Activated naive CD4-positive, alpha-beta T cell treated with anti-CD3 and anti-CD28 coated beads for 36 hours (primary cell): ENCODE results near the gene RGS7. TPM values are rescaled to one million over a fixed set of nuclear protein-coding genes. Genes with fewer than 3 reads are reported as not detected.
"Not testable (repeated sequence)": the region's sequence is repeated elsewhere in the genome, so short reads cannot be mapped to it uniquely, and the experiment has no call there.

Experiments used
- CTCF ChIA-PET: fragments of 350-600 bp; sonication (Branson Sonifier 250); formaldehyde crosslinking; loops from one replicate; lab custom pipeline; 2021; ENCODE audit warnings: antibody characterized with exemption; lab: Charles Lee
- DNase-seq: peaks from one replicate; pipeline ENCODE4 v3.0.0-alpha.2; 2020
- H3K27ac Mint-ChIP-seq: one replicate; pipeline ENCODE4 v1.8.0; 2021; ENCODE audit warnings: mild to moderate bottlenecking, mixed read lengths
- H3K27me3 Mint-ChIP-seq: one replicate; pipeline ENCODE4 v1.8.0; 2021; ENCODE audit warnings: low read depth, mixed read lengths
- H3K36me3 Mint-ChIP-seq: one replicate; pipeline ENCODE4 v1.8.0; 2021; ENCODE audit warnings: low read depth, mixed read lengths
- H3K4me1 Mint-ChIP-seq: one replicate; pipeline ENCODE4 v1.8.0; 2021; ENCODE audit warnings: low read depth, mixed read lengths
- H3K4me3 Mint-ChIP-seq: one replicate; pipeline ENCODE4 v1.8.0; 2021; ENCODE audit warnings: mild to moderate bottlenecking, moderate library complexity, mixed read lengths
- H3K9me3 Mint-ChIP-seq: one replicate; pipeline ENCODE4 v1.8.0; 2021; ENCODE audit warnings: mixed read lengths
- intact Hi-C: fragments of 100-400 bp; cut with micrococcal nuclease; formaldehyde crosslinking; loops from one replicate; pipeline ENCODE4 v1.15.1; 2023
- total RNA-seq, 2 experiments: library from RNA; stranded (reverse); gene quantifications; one replicate each; pipeline ENCODE4 v1.2.3, GENCODE V29; 2021

Gene RGS7
- total RNA-seq, 2 experiments from 2014 or later: not detected

DNA sequence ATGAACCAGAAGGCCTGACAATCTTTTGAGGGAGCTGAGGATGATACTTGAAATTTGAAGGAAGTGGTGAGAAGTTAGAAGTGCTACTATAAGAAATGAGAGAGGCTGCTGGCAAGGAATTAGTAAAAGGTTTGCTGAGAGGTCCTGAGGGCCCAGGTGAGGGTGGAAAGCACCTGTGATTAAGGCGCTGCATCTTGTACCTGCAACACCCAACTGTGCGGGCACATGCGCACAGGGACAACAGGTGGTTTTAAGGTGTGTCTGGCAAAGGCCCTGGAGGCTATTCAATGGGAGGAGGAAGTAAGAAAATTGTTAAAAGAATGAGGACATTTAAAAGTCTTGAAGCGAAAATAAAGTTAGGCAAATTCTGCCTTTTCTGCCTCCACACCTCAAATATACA, 349.3 kb downstream of the RGS7 start:
- Mint-ChIP-seq H3K27me3 (no peaks in the 10 kb centered on the region), H3K36me3 (no peaks in the 10 kb centered on the region), H3K9me3 (peaks cover 7% of the 10 kb centered on the region), H3K4me3 (no peak overlapping the region), H3K4me1 (no peaks in the 10 kb centered on the region), H3K27ac (no peak overlapping the region)
- no peak for DNase-seq
- intact Hi-C loops: no loop called here
- CTCF ChIA-PET: no interaction called here

DNA sequence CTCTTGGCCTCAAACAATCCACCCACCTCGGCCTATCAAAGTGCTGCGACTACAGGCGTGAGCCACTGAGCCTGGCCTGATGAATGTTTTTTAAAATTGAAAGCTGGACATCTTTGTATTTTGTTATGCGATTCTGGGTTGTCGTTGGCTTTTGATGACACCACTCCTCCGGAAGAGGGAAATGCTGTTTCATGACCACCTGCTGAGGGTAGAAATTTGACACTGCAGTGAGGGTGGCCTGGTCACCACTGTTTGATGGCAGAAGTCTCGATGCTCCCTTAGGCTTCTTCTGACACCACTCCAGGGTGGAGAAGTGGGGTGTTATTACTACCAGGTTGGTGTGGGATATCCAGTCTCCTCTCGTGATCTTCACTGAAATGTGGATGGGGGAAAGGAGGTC, 357.2 kb downstream of the RGS7 start:
- peaks cover 2% of the 10 kb centered on the region for H3K27me3 Mint-ChIP-seq
- H3K36me3 Mint-ChIP-seq: no peaks in the 10 kb centered on the region
- H3K27ac Mint-ChIP-seq: no peak overlapping the region
- CTCF ChIA-PET: no interaction called here
- no peak for DNase-seq
- intact Hi-C loops: no loop called here
- H3K4me3 Mint-ChIP-seq: no peak overlapping the region
- no peaks in the 10 kb centered on the region for H3K4me1 Mint-ChIP-seq
- H3K9me3 Mint-ChIP-seq: peaks cover 2% of the 10 kb centered on the region

DNA sequence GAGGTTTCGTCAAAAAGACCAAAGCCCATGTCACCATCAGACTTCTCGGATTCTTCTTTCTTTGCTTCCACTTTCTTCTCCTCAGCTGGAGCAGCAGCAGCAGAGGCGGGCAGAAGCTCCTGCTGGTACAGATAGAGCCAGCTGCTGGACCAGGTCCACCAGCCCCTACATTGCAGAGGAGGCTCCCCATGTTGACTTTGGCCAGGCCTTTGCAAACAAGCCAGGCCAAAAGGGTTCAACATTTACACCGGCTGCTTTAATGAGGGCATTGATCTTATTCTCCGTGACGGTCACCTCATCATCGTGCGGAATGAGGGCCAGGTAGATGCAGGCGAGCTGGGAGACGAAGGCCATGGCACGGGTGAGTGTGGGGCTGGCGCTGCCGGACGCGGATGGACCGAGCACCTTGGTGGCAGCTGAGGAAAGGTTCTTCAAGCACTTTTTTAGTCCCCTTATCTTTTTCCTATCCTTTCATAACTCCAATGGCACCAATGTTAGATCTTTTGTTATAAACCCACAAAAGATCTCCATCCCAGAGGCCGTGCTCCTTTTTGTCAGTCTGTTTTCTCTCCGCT, 358.5 kb downstream of the RGS7 start:
- H3K9me3 Mint-ChIP-seq: peaks cover 4% of the 10 kb centered on the region
- peaks cover 2% of the 10 kb centered on the region for H3K27me3 Mint-ChIP-seq
- DNase-seq: no peak
- H3K36me3 Mint-ChIP-seq: no peaks in the 10 kb centered on the region
- no peaks in the 10 kb centered on the region for H3K4me1 Mint-ChIP-seq
- no peak overlapping the region for H3K27ac Mint-ChIP-seq
- CTCF ChIA-PET: no interaction called here
- intact Hi-C loops: no loop called here
- no peak overlapping the region for H3K4me3 Mint-ChIP-seq

DNA sequence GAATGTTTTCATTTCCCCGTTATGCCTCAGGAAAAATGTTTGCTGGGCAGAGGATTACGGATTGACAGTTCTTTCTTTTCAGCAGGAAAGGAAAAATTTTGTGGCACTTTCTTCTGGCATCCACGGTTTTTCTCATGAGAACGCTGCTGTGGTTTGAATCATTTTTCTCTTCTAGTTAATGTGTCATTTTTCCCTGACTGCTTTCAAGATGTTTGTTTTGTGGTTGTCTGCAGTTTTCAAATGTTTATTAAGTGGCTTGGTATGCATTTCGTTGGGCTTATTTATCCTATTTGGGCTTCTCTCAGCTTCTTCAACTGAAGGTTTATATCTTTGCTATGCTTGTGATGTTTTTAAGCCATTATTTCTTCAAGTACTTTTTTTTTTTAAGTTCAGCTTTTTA, 359.0 kb downstream of the RGS7 start:
- Mint-ChIP-seq H3K9me3 (peaks cover 4% of the 10 kb centered on the region), H3K36me3 (no peaks in the 10 kb centered on the region), H3K4me1 (no peaks in the 10 kb centered on the region), H3K27me3 (peaks cover 2% of the 10 kb centered on the region), H3K4me3 (no peak overlapping the region), H3K27ac (no peak overlapping the region)
- CTCF ChIA-PET: interaction anchor here (0.7 kb wide), 1 partner anchor 232 kb away, joined by 5 read pairs; no protein-coding TSS in a partner anchor
- intact Hi-C loops: no loop called here
- DNase-seq: no peak

DNA sequence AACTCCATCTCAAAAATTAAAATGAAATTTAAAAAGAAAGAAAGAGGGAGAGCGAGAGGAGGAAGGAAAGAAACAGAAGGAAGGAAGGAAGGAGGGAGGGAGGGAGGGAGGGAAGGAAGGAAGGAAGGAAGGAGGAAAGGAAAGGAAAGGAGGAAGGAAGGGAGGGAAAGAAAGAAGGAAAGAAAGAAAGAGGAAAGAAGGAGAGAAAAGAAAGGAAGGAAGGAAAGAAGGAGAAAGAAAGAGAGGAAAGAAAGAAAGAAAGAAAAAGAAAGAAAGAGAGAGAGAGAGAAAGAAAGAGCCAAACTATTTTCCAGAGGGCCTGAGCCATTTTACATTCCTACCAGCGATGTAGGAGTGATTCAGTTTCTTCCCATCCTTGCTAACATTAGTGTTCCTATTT, 364.0 kb downstream of the RGS7 start:
- Mint-ChIP-seq H3K27me3 (no peaks in the 10 kb centered on the region), H3K4me1 (no peaks in the 10 kb centered on the region), H3K36me3 (no peaks in the 10 kb centered on the region), H3K27ac (no peak overlapping the region), H3K4me3 (no peak overlapping the region), H3K9me3 (peaks cover 2% of the 10 kb centered on the region)
- CTCF ChIA-PET: no interaction called here
- intact Hi-C loops: no loop called here
- no peak for DNase-seq

DNA sequence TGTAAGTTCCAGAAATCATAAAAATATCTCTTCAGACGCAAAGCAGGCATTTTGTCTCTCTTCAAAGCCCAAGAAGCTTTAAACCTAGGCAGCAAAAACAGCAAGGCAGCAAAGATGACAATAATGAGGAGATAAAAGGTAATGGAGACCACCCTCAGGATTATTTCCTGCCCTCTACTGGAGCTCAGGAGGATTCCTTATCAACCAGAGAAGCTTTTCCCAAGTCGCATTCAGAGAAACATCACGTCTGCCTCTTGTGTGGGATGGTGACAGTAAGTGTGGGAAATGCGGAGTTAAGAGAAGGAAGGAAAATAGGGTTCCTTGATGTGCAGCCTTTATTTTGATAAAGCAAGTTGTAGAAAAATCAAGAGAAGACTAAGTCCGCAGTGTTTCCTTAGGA, 365.8 kb downstream of the RGS7 start:
- H3K4me1 Mint-ChIP-seq: no peaks in the 10 kb centered on the region
- intact Hi-C loops: no loop called here
- no peaks in the 10 kb centered on the region for H3K27me3 Mint-ChIP-seq
- no peak overlapping the region for H3K27ac Mint-ChIP-seq
- peaks cover 2% of the 10 kb centered on the region for H3K9me3 Mint-ChIP-seq
- no peak overlapping the region for H3K4me3 Mint-ChIP-seq
- no peak for DNase-seq
- CTCF ChIA-PET: no interaction called here
- no peaks in the 10 kb centered on the region for H3K36me3 Mint-ChIP-seq

DNA sequence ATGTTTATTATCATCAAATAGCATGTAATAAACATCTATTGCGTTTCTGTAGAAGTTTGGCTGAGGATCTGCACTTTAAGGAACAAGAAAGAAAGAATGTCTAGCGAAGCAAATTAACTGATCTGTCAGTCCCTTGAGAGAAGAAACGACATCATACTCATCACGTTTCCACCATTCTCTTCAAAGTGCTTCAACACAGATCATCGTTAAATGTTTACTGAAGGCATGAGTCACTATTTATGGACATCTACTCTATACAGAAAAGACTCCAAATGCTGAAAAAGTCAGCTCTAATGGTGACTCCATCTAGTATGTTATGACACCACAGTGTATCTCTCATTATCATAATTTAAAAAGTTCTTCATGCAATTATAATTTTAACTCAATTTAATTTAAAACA, 369.1 kb downstream of the RGS7 start:
- H3K4me1 Mint-ChIP-seq: no peaks in the 10 kb centered on the region
- H3K27me3 Mint-ChIP-seq: no peaks in the 10 kb centered on the region
- intact Hi-C loops: no loop called here
- CTCF ChIA-PET: no interaction called here
- peaks cover 2% of the 10 kb centered on the region for H3K9me3 Mint-ChIP-seq
- no peaks in the 10 kb centered on the region for H3K36me3 Mint-ChIP-seq
- DNase-seq: no peak
- H3K4me3 Mint-ChIP-seq: no peak overlapping the region
- H3K27ac Mint-ChIP-seq: no peak overlapping the region

DNA sequence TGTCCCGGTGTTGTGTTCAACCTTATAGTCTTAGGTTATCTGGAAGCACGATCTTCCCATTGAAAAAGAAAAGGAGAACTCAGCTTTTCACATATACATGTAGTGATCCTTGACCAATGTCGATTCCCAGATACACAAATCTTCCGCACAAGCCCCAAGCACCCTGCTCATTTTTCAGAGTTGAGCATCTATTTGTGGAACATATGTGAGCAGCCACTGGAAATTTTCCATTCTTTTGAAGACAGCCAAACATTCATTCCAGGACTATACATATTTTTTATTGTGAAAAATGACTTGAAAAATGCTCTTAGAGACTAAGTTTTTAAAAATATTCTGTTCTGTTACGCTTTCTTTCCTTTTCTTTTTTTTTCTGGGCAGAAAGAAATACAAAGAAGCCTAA, 371.9 kb downstream of the RGS7 start:
- CTCF ChIA-PET: no interaction called here
- Mint-ChIP-seq H3K36me3 (no peaks in the 10 kb centered on the region), H3K4me1 (no peaks in the 10 kb centered on the region), H3K4me3 (no peak overlapping the region), H3K9me3 (peaks cover 2% of the 10 kb centered on the region), H3K27me3 (no peaks in the 10 kb centered on the region), H3K27ac (no peak overlapping the region)
- intact Hi-C loops: no loop called here
- DNase-seq: no peak

DNA sequence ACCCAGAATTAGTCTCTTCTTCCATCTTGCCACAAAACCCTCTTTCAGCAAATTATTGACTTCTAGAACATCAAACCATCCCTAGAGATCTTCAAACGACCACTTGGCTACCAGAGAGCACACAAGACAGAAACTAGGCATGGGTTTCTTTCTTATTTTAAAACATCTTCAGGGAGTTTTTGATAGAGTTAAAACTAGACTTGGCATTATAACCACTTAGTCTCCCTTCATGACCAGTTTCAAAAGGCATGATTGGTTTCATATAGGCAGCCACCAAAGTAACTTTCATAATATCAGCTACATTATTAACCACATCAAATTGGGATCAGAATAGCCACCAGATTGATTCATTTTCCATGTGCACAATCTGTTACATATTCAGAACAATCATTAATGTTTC, 376.7 kb downstream of the RGS7 start:
- Mint-ChIP-seq H3K4me3 (no peak overlapping the region), H3K9me3 (peaks cover 2% of the 10 kb centered on the region), H3K4me1 (no peaks in the 10 kb centered on the region), H3K27ac (no peak overlapping the region), H3K27me3 (no peaks in the 10 kb centered on the region), H3K36me3 (no peaks in the 10 kb centered on the region)
- CTCF ChIA-PET: no interaction called here
- no peak for DNase-seq
- intact Hi-C loops: no loop called here

DNA sequence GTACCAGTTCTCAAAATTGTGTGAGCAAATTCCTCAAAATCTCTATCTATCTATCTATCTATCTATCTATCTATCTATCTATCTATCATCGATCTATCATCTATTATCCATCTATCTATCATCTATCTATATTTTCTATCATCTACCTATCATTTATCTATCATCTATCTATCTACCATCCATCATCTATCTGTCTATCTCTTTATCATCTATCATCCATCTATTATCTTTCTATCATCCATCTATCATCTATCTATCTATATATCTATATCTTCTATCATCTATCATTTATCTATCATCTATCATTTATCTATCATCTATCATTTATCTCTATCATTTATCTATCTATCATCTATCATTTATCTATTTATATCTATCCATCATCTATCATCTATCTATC, 380.3 kb downstream of the RGS7 start:
- H3K36me3 Mint-ChIP-seq: no peaks in the 10 kb centered on the region
- DNase-seq: no peak
- no peak overlapping the region for H3K4me3 Mint-ChIP-seq
- CTCF ChIA-PET: no interaction called here
- H3K9me3 Mint-ChIP-seq: peaks cover 2% of the 10 kb centered on the region
- intact Hi-C loops: no loop called here
- H3K27me3 Mint-ChIP-seq: no peaks in the 10 kb centered on the region
- H3K27ac Mint-ChIP-seq: no peak overlapping the region
- no peaks in the 10 kb centered on the region for H3K4me1 Mint-ChIP-seq

DNA sequence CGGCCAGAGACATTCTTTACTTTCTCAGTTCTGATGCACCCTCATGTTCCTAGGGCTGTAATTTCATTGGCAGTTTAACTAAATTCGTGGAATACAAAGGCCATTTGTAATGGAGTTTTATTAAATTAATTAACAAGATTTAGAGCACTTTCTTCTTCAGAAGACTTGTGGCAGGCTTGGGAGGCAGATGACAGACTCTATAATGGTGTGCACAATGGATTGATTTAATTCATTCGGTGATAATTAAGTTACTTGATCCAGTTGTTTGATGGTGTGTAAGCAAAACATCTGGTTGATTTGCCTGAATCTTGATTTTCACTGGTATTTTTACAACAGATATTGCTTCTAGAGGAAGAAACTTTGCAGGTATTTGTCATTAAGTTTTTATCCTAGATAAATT, 383.1 kb downstream of the RGS7 start:
- no peak overlapping the region for H3K27ac Mint-ChIP-seq
- no peaks in the 10 kb centered on the region for H3K27me3 Mint-ChIP-seq
- no peak overlapping the region for H3K4me3 Mint-ChIP-seq
- CTCF ChIA-PET: no interaction called here
- H3K4me1 Mint-ChIP-seq: no peaks in the 10 kb centered on the region
- no peak for DNase-seq
- no peaks in the 10 kb centered on the region for H3K36me3 Mint-ChIP-seq
- no peaks in the 10 kb centered on the region for H3K9me3 Mint-ChIP-seq
- intact Hi-C loops: no loop called here

DNA sequence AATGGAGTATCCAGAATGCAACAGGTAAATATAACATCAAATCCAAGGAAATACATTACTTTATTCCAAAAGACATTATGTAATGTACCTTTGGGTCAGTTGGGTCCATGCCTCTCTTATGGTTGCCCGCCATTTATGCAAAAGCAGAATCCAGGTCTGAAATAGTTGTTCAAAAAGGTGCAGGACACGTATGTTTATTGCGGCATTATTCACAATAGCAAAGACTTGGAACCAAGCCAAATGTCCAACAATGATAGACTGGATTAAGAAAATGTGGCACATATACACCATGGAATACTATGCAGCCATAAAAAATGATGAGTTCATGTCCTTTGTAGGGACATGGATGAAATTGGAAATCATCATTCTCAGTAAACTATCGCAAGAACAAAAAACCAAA, 384.9 kb downstream of the RGS7 start:
- H3K27ac Mint-ChIP-seq, DNase-seq, H3K9me3 Mint-ChIP-seq, H3K27me3 Mint-ChIP-seq, H3K4me1 Mint-ChIP-seq, H3K4me3 Mint-ChIP-seq, intact Hi-C loops, H3K36me3 Mint-ChIP-seq: not testable (repeated sequence)
- CTCF ChIA-PET: interaction anchor here (0.6 kb wide), 1 partner anchor 258 kb away, joined by 5 read pairs; no protein-coding TSS in a partner anchor

DNA sequence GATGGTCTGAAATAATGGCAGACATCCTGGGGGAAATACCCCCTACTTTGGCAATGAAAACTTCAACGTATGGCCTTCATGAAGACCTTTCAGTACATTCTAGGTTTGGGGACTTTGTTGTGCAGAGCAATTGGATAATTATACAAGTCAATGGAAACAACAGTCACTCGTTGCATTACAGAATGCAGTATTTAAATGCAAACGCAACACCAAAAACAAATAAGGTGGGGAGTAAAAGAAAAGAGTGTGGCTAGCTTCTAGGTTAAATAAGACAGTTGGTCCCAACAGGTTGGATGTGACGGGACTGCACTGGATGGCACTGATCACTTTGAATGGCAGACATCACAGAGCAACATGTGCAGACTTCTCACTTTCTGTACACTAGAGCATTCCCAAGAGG, 386.8 kb downstream of the RGS7 start:
- Mint-ChIP-seq H3K9me3 (no peaks in the 10 kb centered on the region), H3K27ac (no peak overlapping the region), H3K4me3 (no peak overlapping the region), H3K27me3 (no peaks in the 10 kb centered on the region), H3K36me3 (no peaks in the 10 kb centered on the region), H3K4me1 (no peaks in the 10 kb centered on the region)
- intact Hi-C loops: no loop called here
- CTCF ChIA-PET: no interaction called here
- DNase-seq: no peak

DNA sequence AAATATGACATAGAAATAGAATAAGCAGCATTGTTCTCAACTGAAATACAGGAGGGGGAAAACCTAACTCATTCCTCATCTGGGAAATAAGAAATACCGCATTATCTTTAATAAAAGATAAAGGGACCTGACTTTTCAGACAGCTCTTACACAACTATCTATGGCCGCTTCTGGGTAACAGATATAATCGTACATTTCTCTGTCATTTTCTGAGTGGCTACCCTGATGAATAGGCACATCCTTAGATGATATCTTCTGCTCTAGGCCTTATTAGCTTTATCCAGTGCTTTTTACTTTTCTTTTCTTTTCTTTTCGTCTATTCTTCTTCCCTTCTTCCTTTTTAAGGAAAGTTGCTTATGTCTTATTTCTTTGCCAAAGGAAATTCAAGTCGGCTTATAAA, 388.1 kb downstream of the RGS7 start:
- CTCF ChIA-PET: no interaction called here
- Mint-ChIP-seq H3K36me3 (no peaks in the 10 kb centered on the region), H3K27ac (no peak overlapping the region), H3K4me1 (no peaks in the 10 kb centered on the region), H3K9me3 (no peaks in the 10 kb centered on the region), H3K27me3 (no peaks in the 10 kb centered on the region), H3K4me3 (no peak overlapping the region)
- no peak for DNase-seq
- intact Hi-C loops: no loop called here
